Left ventricle myocardium inferior (tissue), 1 donor: ENCODE data around the gene RNGTT. TPM values are rescaled to one million over a fixed set of nuclear protein-coding genes. Genes with fewer than 3 reads are reported as not detected.
"Not testable (repeated sequence)": the region's sequence is repeated elsewhere in the genome, so short reads cannot be mapped to it uniquely, and the experiment has no call there.

Source experiments
- DNase-seq: peaks from one replicate; pipeline ENCODE4 v3.0.0-alpha.2; 2020
- H3K27ac ChIP-seq: fragments of 200-600 bp; replicated peaks from 2 replicates; pipeline ENCODE4 v1.8.0; 2021
- H3K27me3 ChIP-seq: fragments of 200-600 bp; 2 replicates; pipeline ENCODE4 v1.8.0; 2021; ENCODE audit warnings: low read depth
- H3K36me3 ChIP-seq: fragments of 200-600 bp; 2 replicates; pipeline ENCODE4 v1.8.0; 2021
- H3K4me1 ChIP-seq: fragments of 200-600 bp; 2 replicates; pipeline ENCODE4 v1.8.0; 2021
- H3K4me3 ChIP-seq: fragments of 200-600 bp; 2 replicates; pipeline ENCODE4 v1.8.0; 2021; ENCODE audit warnings: mild to moderate bottlenecking, moderate library complexity
- H3K9me3 ChIP-seq: fragments of 200-600 bp; replicated peaks from 2 replicates; pipeline ENCODE4 v1.8.0; 2021
- CTCF ChIP-seq: fragments of 200-600 bp; IDR thresholded peaks from 2 replicates; pipeline ENCODE4 v1.8.0; 2021; ENCODE audit warnings: antibody characterized with exemption, mild to moderate bottlenecking, borderline replicate concordance
- intact Hi-C: fragments of 100-400 bp; cut with micrococcal nuclease; formaldehyde crosslinking; loops from one replicate; pipeline ENCODE4 v1.11.0; 2022
- total RNA-seq: library from RNA; stranded (reverse); fragmentation: NEBNext Ultra II Directional; extraction: Animal tissue kit (Norgen Biotek cat#: 25700); gene quantifications from one replicate; pipeline ENCODE4 v1.2.1, GENCODE V29; 2021
- donor health status: DM: no; HTN: yes; CAD: no; lungs with severe emphysema.

RNGTT gene
- total RNA-seq, 1 donor from 2014 or later, result 9.1 TPM

GRCh38 chr6:88952065-88952704, 11.2 kb downstream of the RNGTT start:
- intact Hi-C loops, result no loop called here
- no peak overlapping the region for H3K4me3 ChIP-seq
- no peak for TF ChIP-seq CTCF
- H3K27ac ChIP-seq, result no peak overlapping the region
- no peaks in the 10 kb centered on the region for H3K27me3 ChIP-seq
- H3K4me1 ChIP-seq, result no peaks in the 10 kb centered on the region
- no peak for DNase-seq
- peaks cover 26% of the 10 kb centered on the region for H3K9me3 ChIP-seq
- H3K36me3 ChIP-seq, result peaks cover 6% of the 10 kb centered on the region

- Histone ChIP-seq H3K4me3 (no peak overlapping the region), H3K27ac (no peak overlapping the region), H3K9me3 (no peaks in the 10 kb centered on the region), H3K4me1 (no peaks in the 10 kb centered on the region), H3K27me3 (no peaks in the 10 kb centered on the region), H3K36me3 (no peaks in the 10 kb centered on the region)
- DNase-seq, result no peak
- intact Hi-C loops, result no loop called here
- TF ChIP-seq CTCF, result no peak
These were observed 17.9 kb downstream of the RNGTT start for GRCh38 chr6:88945415-88946008.

- no peak for DNase-seq
- peaks cover 73% of the 10 kb centered on the region for H3K36me3 ChIP-seq
- H3K27me3 ChIP-seq, result no peaks in the 10 kb centered on the region
- TF ChIP-seq CTCF, result no peak
- H3K4me3 ChIP-seq, result no peak overlapping the region
- no peaks in the 10 kb centered on the region for H3K4me1 ChIP-seq
- intact Hi-C loops, result no loop called here
- H3K9me3 ChIP-seq, result peaks cover 41% of the 10 kb centered on the region
- H3K27ac ChIP-seq, result no peak overlapping the region
These were observed 29.9 kb downstream of the RNGTT start for GRCh38 chr6:88933521-88933920.

- peaks cover 77% of the 10 kb centered on the region for H3K36me3 ChIP-seq
These were observed 31.4 kb downstream of the RNGTT start for GRCh38 chr6:88932019-88932418.

GRCh38 chr6:88922775-88923548, 40.5 kb downstream of the RNGTT start:
- no peak for DNase-seq
- intact Hi-C loops, result no loop called here
- H3K36me3 ChIP-seq, result peaks cover 31% of the 10 kb centered on the region
- H3K9me3 ChIP-seq, result no peaks in the 10 kb centered on the region
- no peaks in the 10 kb centered on the region for H3K27me3 ChIP-seq
- H3K4me3 ChIP-seq, result no peak overlapping the region
- TF ChIP-seq CTCF, result no peak
- no peaks in the 10 kb centered on the region for H3K4me1 ChIP-seq
- H3K27ac ChIP-seq, result no peak overlapping the region

More at GRCh38 chr6:88932019-88932418, 31.4 kb downstream of the RNGTT start:
- H3K27ac ChIP-seq, H3K4me3 ChIP-seq, H3K4me1 ChIP-seq, intact Hi-C loops, DNase-seq, H3K27me3 ChIP-seq: not testable (repeated sequence)
- peaks cover 41% of the 10 kb centered on the region for H3K9me3 ChIP-seq

GRCh38 chr6:88921734-88922133, 41.7 kb downstream of the RNGTT start:
- H3K36me3 ChIP-seq, result peaks cover 21% of the 10 kb centered on the region
- TF ChIP-seq CTCF, result no peak
- no peak overlapping the region for H3K27ac ChIP-seq
- no peaks in the 10 kb centered on the region for H3K4me1 ChIP-seq
- intact Hi-C loops, result no loop called here
- H3K4me3 ChIP-seq, result no peak overlapping the region
- no peak for DNase-seq
- H3K9me3 ChIP-seq, result no peaks in the 10 kb centered on the region
- no peaks in the 10 kb centered on the region for H3K27me3 ChIP-seq
